Central memory CD8-positive, alpha-beta T cell (primary cell): ENCODE data around the gene PGAP6.
"Not testable (repeated sequence)": the region's sequence is repeated elsewhere in the genome, so short reads cannot be mapped to it uniquely, and the experiment has no call there.

Experiments
- ATAC-seq: fragments of 150-1000 bp; cut with Tn5 transposase; replicated peaks from 2 replicates; pipeline ENCODE4 v1.10.0; 2022; ENCODE audit warnings: mild to moderate bottlenecking, moderate FRiP score, moderate number of reproducible peaks; ENCODE audit not compliant: poor library complexity, severe bottlenecking; ENCODE audit errors: extremely low read depth
- DNase-seq, 2 donors: peaks; one replicate each; pipeline ENCODE4 v3.0.0; 2021; ENCODE audit warnings: low spot score in 2 of 2
- H3K27ac Mint-ChIP-seq: one replicate; pipeline ENCODE4 v1.8.0; 2022; ENCODE audit warnings: low read depth, mild to moderate bottlenecking, moderate library complexity, mixed read lengths
- H3K27me3 Mint-ChIP-seq: one replicate; pipeline ENCODE4 v1.8.0; 2022; ENCODE audit warnings: mixed read lengths
- H3K36me3 Mint-ChIP-seq: one replicate; pipeline ENCODE4 v1.8.0; 2022; ENCODE audit warnings: mild to moderate bottlenecking, moderate library complexity, mixed read lengths; ENCODE audit not compliant: insufficient read depth
- H3K4me1 Mint-ChIP-seq: one replicate; pipeline ENCODE4 v1.8.0; 2022; ENCODE audit warnings: mixed read lengths
- H3K4me3 Mint-ChIP-seq: one replicate; pipeline ENCODE4 v1.8.0; 2022; ENCODE audit warnings: mild to moderate bottlenecking, moderate library complexity, mixed read lengths
- H3K9me3 Mint-ChIP-seq: one replicate; pipeline ENCODE4 v1.8.0; 2022; ENCODE audit warnings: mixed read lengths

Gene PGAP6

DNA sequence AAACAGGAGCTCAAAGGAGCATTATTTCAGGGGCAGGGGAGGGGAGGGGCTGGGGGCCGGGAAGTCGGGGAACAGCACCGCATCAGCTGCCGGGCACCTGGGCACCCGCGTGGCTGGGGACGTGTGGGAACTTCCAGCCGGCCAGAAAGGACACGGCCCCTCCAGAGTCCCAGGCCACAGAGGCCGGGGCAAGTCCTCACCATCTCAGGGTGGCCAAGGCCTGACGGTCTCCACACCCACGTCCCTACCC is 1.1 kb downstream of the PGAP6 start:
- DNase-seq (no peak), ATAC-seq (no peak)
- peak overlapping the region; percentile 38 for H3K27ac Mint-ChIP-seq
- H3K4me3 Mint-ChIP-seq, result peak overlapping the region; percentile 77
- H3K27me3 Mint-ChIP-seq, result no peaks in the 10 kb centered on the region
- peaks cover 13% of the 10 kb centered on the region for H3K4me1 Mint-ChIP-seq
- no peaks in the 10 kb centered on the region for H3K9me3 Mint-ChIP-seq
- peaks cover 6% of the 10 kb centered on the region for H3K36me3 Mint-ChIP-seq

- Mint-ChIP-seq H3K4me1 (peaks cover 13% of the 10 kb centered on the region), H3K9me3 (no peaks in the 10 kb centered on the region), H3K27ac (peak overlapping the region; percentile 38), H3K36me3 (peaks cover 6% of the 10 kb centered on the region), H3K4me3 (peak overlapping the region; percentile 77), H3K27me3 (no peaks in the 10 kb centered on the region)
- no peak for DNase-seq
- ATAC-seq, result no peak
Observed at GRCh38 chr16:379961-380761, 1.6 kb downstream of the PGAP6 start.

- no peak for ATAC-seq
Observed at GRCh38 chr16:379183-379960, 2.4 kb downstream of the PGAP6 start.

DNA sequence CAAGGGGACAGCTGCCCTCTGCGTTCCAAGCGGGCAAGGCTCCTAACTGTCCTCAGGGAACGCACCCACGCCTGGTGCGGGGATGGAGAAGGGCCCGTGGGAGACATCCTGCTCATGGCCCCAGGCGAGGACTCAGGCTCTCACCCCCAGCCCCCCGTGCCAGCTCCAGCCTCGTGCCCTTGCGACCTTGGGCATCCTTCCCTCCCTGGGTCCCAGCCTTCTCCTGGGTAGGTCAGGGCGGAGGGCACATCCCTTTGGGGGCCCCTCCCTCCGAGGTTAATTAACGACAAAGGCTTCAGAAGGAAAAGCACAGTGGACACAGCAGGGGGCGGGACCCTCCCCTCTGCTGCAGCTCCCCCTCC is 3.0 kb downstream of the PGAP6 start:
- peaks cover 6% of the 10 kb centered on the region for H3K36me3 Mint-ChIP-seq
- peak overlapping the region; percentile 77 for H3K4me3 Mint-ChIP-seq
- H3K4me1 Mint-ChIP-seq, result peaks cover 13% of the 10 kb centered on the region
- DNase-seq (no peak), ATAC-seq (no peak)
- no peaks in the 10 kb centered on the region for H3K27me3 Mint-ChIP-seq
- H3K27ac Mint-ChIP-seq, result no peak overlapping the region
- H3K9me3 Mint-ChIP-seq, result no peaks in the 10 kb centered on the region

More at GRCh38 chr16:379183-379960, 2.4 kb downstream of the PGAP6 start:
- peak overlapping the region; percentile 38 for H3K27ac Mint-ChIP-seq
- H3K9me3 Mint-ChIP-seq, result no peaks in the 10 kb centered on the region
- peaks cover 6% of the 10 kb centered on the region for H3K36me3 Mint-ChIP-seq
- no peaks in the 10 kb centered on the region for H3K27me3 Mint-ChIP-seq
- no peak for DNase-seq
- H3K4me1 Mint-ChIP-seq, result peaks cover 13% of the 10 kb centered on the region
- peak overlapping the region; percentile 77 for H3K4me3 Mint-ChIP-seq

DNA sequence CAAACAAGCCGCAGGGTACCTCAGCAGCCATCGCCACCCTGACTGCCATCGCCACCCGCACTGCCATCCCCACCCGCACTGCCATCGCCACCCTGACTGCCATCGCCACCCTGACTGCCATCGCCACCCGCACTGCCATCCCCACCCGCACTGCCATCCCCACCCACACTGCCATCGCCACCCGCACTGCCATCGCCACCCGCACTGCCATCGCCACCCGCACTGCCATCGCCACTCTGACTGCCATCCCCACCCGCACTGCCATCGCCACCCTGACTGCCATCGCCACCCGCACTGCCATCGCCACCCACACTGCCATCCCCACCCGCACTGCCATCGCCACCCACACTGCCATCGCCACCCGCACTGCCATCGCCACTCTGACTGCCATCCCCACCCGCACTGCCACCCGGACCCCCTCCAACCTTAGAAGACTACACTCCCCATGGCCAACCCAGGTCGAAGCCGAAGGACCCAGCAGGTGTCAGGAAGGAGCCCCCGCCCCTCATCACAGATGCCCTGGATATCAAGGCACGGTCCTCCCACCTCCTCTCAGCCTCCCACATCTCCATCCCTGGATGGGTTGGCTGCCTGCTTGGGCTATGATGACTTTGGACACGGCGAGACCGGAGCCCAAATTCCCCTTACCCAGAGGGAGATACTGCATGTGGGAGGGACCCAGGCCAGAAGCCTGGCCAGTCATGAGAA is 3.5 kb downstream of the PGAP6 start:
- not testable (repeated sequence) for H3K9me3 Mint-ChIP-seq, H3K36me3 Mint-ChIP-seq, H3K4me1 Mint-ChIP-seq, H3K27ac Mint-ChIP-seq, H3K27me3 Mint-ChIP-seq, ATAC-seq, DNase-seq, H3K4me3 Mint-ChIP-seq

GRCh38 chr16:377419-377951 is 4.3 kb downstream of the PGAP6 start:
- Mint-ChIP-seq H3K4me1 (peaks cover 6% of the 10 kb centered on the region), H3K9me3 (no peaks in the 10 kb centered on the region), H3K36me3 (peaks cover 9% of the 10 kb centered on the region), H3K27me3 (no peaks in the 10 kb centered on the region), H3K4me3 (no peak overlapping the region), H3K27ac (no peak overlapping the region)
- no peak for DNase-seq
- ATAC-seq, result no peak

DNA sequence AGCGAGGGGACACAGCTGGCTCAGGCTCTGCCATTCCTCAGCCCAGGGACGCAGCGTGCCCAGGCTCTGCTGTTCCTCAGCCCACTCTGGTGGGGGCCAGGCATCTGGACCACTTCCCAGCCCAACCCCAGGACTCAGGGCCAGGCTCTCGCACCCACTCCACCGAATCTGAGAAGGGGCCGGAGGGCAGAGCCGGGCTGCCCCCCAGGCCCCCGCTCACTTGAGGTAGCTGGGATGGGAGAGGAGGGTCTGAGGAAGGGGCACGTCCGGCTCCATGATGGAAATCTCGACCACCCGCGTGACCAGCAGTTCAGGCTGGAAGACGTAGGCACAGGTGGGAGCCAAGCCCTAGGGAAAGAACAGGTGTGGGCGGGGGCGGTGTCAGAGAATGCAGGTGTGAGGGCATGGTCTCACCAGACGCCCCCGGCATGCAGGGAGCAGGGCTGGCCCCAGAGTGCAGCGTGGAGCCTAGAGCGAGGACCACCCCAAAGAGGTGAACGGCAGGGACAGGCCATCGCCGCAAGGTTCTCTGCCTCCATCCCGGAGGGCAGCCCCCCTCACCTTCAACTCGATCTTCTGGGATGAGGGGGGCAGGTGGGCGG is 4.9 kb downstream of the PGAP6 start:
- H3K27ac Mint-ChIP-seq, result no peak overlapping the region
- H3K36me3 Mint-ChIP-seq, result peaks cover 10% of the 10 kb centered on the region
- ATAC-seq (no peak), DNase-seq (no peak)
- no peak overlapping the region for H3K4me3 Mint-ChIP-seq
- no peaks in the 10 kb centered on the region for H3K27me3 Mint-ChIP-seq
- no peaks in the 10 kb centered on the region for H3K9me3 Mint-ChIP-seq
- H3K4me1 Mint-ChIP-seq, result peaks cover 6% of the 10 kb centered on the region

DNA sequence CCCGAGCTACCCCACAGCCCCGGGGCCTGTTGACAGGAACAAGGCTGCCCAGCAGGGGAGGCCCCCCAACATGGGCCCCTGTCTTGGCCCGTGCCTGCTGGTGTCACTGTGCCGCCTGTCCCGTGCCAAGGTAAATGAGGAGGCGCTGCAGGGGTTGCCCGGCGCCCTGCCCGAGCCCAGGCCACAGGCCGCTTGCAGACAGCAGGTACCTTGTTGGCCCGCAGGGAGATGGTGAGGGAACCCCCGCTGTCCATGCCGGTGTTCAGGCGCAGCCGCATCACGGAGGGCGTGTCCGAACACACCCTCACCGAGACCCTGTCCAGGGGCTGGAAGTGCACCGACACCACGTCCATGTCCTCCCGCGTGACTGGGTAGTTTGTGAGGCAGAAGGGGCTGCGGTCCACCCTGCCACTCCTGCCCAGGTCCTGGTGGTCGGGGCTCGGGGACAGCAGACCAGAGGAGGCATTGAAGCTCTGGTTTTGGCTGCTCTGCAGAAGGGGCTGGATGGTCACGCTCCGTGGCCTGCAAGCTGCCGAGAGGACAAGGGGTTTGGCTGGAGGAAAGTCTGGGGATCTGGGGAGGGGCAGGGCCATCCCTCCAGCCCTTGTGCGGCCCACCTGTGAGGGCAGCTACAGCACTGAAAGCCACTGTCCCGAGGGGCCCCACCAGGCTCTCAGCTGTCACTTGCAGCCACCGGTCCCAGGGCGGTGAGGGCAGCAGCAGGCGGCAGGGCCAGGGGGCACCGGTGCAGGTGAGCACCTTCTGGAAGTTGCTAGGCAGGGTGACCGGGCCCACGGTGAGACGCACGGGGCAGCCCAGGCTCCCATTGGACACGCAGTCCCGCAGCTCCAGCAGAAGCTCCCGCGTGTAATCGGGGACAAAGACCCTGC is 5.6 kb downstream of the PGAP6 start:
- Mint-ChIP-seq H3K36me3 (peaks cover 11% of the 10 kb centered on the region), H3K4me3 (no peak overlapping the region), H3K27ac (no peak overlapping the region)

DNA sequence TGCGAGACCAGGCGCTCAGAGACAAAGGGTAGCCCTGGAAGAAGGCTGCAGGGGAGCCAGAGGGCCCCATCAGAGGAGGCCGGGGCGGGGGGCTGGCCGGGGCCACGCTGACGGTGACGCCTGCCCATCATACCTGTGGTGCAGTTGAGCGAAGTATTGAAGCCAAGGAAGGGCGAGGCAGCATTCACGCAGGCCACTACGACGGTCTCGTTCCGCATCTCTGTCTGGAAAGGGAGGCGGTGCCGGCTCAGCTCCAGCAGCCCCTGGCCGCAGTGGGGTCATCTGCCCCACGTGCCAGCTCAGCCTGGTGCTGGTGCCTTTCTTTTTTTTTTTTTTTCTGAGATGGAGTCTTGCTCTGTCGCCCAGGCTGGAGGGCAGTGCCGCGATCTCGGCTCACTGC is 6.6 kb downstream of the PGAP6 start:
- H3K9me3 Mint-ChIP-seq, result no peaks in the 10 kb centered on the region
- H3K27ac Mint-ChIP-seq, result no peak overlapping the region
- H3K4me3 Mint-ChIP-seq, result no peak overlapping the region
- ATAC-seq (no peak), DNase-seq (no peak)
- H3K36me3 Mint-ChIP-seq, result peaks cover 14% of the 10 kb centered on the region
- no peaks in the 10 kb centered on the region for H3K27me3 Mint-ChIP-seq
- peaks cover 13% of the 10 kb centered on the region for H3K4me1 Mint-ChIP-seq

More for the DNA sequence above, 5.6 kb downstream of the PGAP6 start:
- Mint-ChIP-seq H3K4me1 (peaks cover 6% of the 10 kb centered on the region), H3K27me3 (no peaks in the 10 kb centered on the region), H3K9me3 (no peaks in the 10 kb centered on the region)
- DNase-seq (no peak), ATAC-seq (no peak)

DNA sequence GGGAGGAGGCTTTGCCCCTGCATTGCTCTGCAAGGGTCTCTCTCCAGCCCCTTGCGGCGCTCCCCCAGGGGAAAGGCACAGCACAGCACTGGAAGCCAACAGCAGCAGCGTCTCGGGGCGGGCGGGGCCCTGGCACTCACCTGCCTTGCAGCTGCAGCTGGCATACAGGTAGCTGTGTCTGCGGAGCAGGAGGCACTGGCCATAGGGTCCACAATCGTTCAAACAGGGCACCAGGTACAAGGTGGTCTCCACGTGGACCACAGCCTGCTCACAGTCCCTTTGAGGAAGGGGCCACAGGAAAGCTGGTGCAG is 7.2 kb downstream of the PGAP6 start:
- Mint-ChIP-seq H3K36me3 (peaks cover 14% of the 10 kb centered on the region), H3K4me1 (peaks cover 9% of the 10 kb centered on the region), H3K27ac (no peak overlapping the region), H3K27me3 (no peaks in the 10 kb centered on the region), H3K9me3 (no peaks in the 10 kb centered on the region), H3K4me3 (no peak overlapping the region)
- DNase-seq (no peak), ATAC-seq (no peak)

GRCh38 chr16:373848-374615 is 7.7 kb downstream of the PGAP6 start:
- H3K4me3 Mint-ChIP-seq, result no peak overlapping the region
- ATAC-seq (no peak), DNase-seq (no peak)
- H3K27ac Mint-ChIP-seq, result peak overlapping the region; percentile 69
- no peaks in the 10 kb centered on the region for H3K9me3 Mint-ChIP-seq
- no peaks in the 10 kb centered on the region for H3K27me3 Mint-ChIP-seq
- H3K36me3 Mint-ChIP-seq, result peaks cover 14% of the 10 kb centered on the region
- peaks cover 9% of the 10 kb centered on the region for H3K4me1 Mint-ChIP-seq
